HS-5 (cell line): ENCODE data around the gene UBQLN4.
"Not testable (repeated sequence)": the region's sequence is repeated elsewhere in the genome, so short reads cannot be mapped to it uniquely, and the experiment has no call there.

Source experiments
- DNase-seq: peaks from one replicate; pipeline ENCODE4 v3.0.0-alpha.2; 2012; ENCODE audit warnings: low read depth

UBQLN4 gene

GRCh38 chr1:156060937-156061636 lies 7.5 kb upstream of the UBQLN4 start, which contains the start of gene RAB25:
TSS of gene RAB25 (plus strand) at chr1:156061160. CDS start at chr1:156061401, 241 bp downstream.
- no peak for DNase-seq

DNA sequence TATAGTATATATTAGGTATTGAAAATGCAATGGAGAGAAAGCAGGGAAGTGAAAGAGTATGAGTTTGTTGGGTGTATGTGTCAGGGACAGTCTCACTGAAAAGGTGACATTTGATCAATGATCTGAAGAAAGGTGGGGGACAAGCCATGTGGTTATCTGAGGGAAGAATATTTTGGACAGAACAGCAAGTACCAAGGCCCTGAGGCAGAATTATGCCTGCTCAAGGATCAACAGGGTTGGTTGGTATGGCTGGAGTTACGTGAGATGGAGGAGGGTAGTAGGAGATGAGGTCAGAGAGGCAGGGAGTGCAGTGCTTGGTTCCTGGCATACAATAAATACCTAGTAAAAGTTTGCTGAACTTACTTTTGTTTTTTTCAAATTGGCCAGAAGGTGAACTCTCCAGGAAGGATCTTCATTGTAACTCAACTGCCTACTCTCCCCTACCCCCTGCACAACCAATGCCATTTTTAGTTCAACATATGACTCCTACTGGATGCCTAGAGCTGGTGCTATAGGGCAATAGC lies 2.8 kb upstream of the UBQLN4 start:
- no peak for DNase-seq

GRCh38 chr1:156055281-156056048 lies 1.9 kb upstream of the UBQLN4 start:
- DNase-seq = no peak

- peak; percentile 88 for DNase-seq
Observed at GRCh38 chr1:156054500-156055280, 1.1 kb upstream of the UBQLN4 start, which contains the start of gene LAMTOR2. TSS of gene LAMTOR2 (plus strand) at chr1:156054782. CDS start at chr1:156054890, 108 bp downstream.

GRCh38 chr1:156052862-156053767 lies 483 bp downstream of the UBQLN4 start:
- peak; percentile 30 for DNase-seq

GRCh38 chr1:156051011-156051725 lies 2.4 kb downstream of the UBQLN4 start:
- DNase-seq = no peak

- DNase-seq = no peak
Observed at GRCh38 chr1:156050376-156050775, 3.2 kb downstream of the UBQLN4 start.

- no peak for DNase-seq
Observed at GRCh38 chr1:156048663-156049258, 4.8 kb downstream of the UBQLN4 start.

- DNase-seq = no peak
Observed at GRCh38 chr1:156045076-156045475, 8.5 kb downstream of the UBQLN4 start.

GRCh38 chr1:156042828-156043227 lies 10.8 kb downstream of the UBQLN4 start:
- no peak for DNase-seq

GRCh38 chr1:156034991-156035390 lies 18.6 kb downstream of the UBQLN4 start:
- DNase-seq = not testable (repeated sequence)

DNA sequence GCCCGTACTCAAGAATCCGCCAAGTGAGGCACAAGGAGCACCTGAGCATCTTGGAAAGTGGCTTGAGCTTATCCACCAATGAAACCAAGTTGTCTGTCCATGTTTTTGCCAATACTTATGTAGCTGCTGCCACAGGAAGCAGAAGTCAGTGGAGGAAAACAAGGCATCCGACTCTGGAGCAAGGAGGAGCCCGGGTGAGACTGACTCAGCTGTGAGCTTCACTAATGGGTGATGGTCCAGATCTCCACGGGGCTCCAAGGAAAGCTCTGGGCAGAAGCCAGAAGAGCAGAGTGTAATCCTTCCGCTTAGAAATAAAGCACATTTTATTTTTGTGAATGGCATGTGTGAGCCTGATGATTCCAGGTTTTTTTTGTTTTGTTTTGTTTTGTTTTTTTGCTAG lies 20.6 kb downstream of the UBQLN4 start:
- DNase-seq = no peak

DNA sequence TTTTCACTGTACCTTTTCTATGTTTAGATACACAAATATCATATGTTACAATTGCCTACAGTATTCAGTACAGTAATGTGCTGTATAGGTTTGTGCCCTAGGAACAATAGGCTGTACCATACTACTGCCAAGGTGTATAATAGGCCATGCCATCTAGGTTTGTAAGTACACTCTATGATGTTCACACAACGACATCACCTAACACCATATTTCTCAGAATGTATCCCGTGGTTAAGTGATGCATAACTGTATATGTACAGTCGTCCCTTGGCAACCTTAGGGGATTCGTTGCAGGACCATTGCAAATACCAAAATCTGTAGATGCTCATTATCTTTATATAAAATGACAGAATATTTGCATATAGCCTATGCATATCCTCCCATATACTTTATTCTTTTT lies 27.0 kb downstream of the UBQLN4 start:
- DNase-seq = no peak

DNA sequence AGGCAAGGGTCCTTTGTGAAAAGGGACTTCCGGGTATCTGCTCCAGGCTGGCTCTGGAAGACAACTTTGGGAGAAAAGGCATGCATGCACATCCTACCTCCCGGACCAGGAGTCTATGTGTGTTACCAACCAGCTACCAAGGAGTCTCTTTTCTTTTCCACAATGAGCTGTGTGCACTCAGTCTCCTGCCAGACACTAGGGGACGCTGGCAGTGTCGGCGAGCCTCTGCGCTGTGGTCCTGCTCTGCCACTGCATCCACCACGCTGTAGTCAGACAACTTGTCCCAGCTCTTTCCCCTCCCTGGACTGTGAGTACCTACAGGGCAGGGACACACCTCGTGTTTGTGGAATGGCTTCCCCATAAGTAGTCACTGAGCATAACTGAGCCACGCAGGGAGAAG lies 27.7 kb downstream of the UBQLN4 start:
- DNase-seq = no peak

DNA sequence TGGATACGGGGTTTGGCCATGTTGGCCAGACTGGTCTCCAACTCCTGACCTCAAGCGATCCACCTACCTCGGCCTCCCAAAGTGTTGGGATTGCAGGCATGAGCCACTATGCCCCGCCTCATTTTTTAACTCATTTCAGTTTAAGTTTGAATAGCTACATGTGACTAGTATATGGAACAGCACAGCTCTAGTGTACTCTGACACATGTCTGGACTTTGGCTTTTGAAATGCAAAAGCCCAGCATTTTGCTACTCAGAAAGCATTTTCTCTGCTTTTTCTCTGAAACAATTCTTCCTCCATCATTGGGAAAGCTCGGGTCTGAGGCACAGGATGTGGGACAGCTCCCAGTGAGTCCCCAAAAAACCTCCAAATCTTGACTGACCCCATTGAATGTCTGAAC lies 28.8 kb downstream of the UBQLN4 start:
- no peak for DNase-seq

DNA sequence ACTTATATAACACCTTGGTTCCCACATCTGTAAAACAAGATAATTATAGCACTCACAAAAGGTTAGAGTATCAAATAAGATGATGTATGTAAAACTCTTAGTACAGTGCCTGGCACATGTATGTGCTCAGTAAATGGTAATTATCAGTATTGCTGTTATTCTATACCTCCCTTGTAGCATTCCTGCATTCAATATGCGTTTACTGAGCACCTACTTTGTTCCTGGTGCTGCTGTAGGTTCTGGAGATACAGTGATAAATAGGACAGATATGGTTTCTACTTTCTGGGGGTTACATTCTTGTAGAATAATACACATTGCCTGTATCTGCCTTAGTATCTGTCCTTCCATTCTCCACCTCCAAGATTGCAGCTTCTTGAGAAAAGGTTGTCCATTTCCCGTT lies 31.6 kb downstream of the UBQLN4 start:
- no peak for DNase-seq

GRCh38 chr1:156021093-156021428 lies 32.5 kb downstream of the UBQLN4 start:
- DNase-seq = no peak

GRCh38 chr1:156020293-156021092 lies 33.1 kb downstream of the UBQLN4 start, which contains the start of gene SSR2:
TSS of gene SSR2 (minus strand) at chr1:156020951. CDS start at chr1:156020167, 784 bp downstream.
- DNase-seq = peak; percentile 84

DNA sequence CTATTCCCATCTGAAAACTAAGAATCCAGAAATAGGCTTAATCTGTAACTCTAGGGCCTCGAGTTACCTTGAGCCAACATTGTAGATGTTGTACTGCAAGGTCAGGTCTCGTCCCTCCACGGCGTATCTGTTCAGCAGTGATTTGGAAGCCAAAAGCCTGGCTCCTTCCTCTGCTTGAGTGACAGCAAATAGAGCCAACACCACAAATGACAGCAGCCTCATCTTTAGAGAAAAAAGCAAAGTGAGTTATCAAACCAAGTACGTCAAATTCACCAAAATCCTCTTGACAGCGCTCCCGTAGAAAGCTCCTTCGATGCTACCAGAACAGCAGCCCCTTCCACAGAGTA lies 33.7 kb downstream of the UBQLN4 start:
- no peak for DNase-seq
